Loucy (cell line): ENCODE measurements around the gene FOXO3.
"Not testable (repeated sequence)": the region's sequence is repeated elsewhere in the genome, so short reads cannot be mapped to it uniquely, and the experiment has no call there.

Experiments
- H2AFZ ChIP-seq: fragments of 200-600 bp; sonication (generic); 2 replicates; pipeline ENCODE4 v1.6.0; 2016; ENCODE audit warnings: antibody characterized with exemption, mild to moderate bottlenecking, low read length, moderate library complexity
- H3F3A ChIP-seq: fragments of 200-600 bp; 2 replicates; pipeline ENCODE4 v1.6.0; 2016; ENCODE audit warnings: antibody characterized with exemption, low read depth, mild to moderate bottlenecking
- H3K27me3 ChIP-seq: fragments of 200-600 bp; sonication (generic); 2 replicates; pipeline ENCODE4 v1.6.1; 2014; ENCODE audit warnings: low read length, mild to moderate bottlenecking; ENCODE audit not compliant: insufficient read depth, poor library complexity, severe bottlenecking
- H3K36me3 ChIP-seq: fragments of 200-600 bp; sonication (generic); 2 replicates; pipeline ENCODE4 v1.6.1; 2016; ENCODE audit warnings: low read length; ENCODE audit not compliant: insufficient read depth
- H3K4me1 ChIP-seq: fragments of 200-600 bp; sonication (generic); 2 replicates; pipeline ENCODE4 v1.5.1; 2014; ENCODE audit warnings: low read length, mild to moderate bottlenecking; ENCODE audit not compliant: insufficient read depth, poor library complexity, severe bottlenecking
- H3K4me2 ChIP-seq: fragments of 200-600 bp; sonication (generic); 2 replicates; pipeline ENCODE4 v1.6.0; 2014; ENCODE audit warnings: antibody characterized with exemption, low read length, low read depth, mild to moderate bottlenecking; ENCODE audit not compliant: poor library complexity, severe bottlenecking
- H3K4me3 ChIP-seq: fragments of 200-600 bp; sonication (generic); 2 replicates; pipeline ENCODE4 v1.5.1; 2014; ENCODE audit warnings: low read length, mild to moderate bottlenecking, mixed read lengths; ENCODE audit not compliant: poor library complexity, severe bottlenecking
- H3K79me2 ChIP-seq: fragments of 200-600 bp; sonication (generic); 2 replicates; pipeline ENCODE4 v1.6.1; 2014; ENCODE audit warnings: low read length; ENCODE audit not compliant: insufficient read depth
- H3K9ac ChIP-seq: fragments of 200-600 bp; sonication (generic); 2 replicates; pipeline ENCODE4 v1.6.0; 2014; ENCODE audit warnings: mild to moderate bottlenecking, low read depth, low read length, moderate library complexity; ENCODE audit not compliant: poor library complexity, severe bottlenecking
- H3K9me2 ChIP-seq: fragments of 200-600 bp; sonication (generic); replicated peaks from 2 replicates; pipeline ENCODE4 v1.6.1; 2016; ENCODE audit warnings: low read depth, low read length, mixed read lengths
- H3K9me3 ChIP-seq: fragments of 200-600 bp; sonication (generic); 2 replicates; pipeline ENCODE4 v1.6.1; 2014; ENCODE audit warnings: mild to moderate bottlenecking, antibody characterized with exemption, low read length, low read depth; ENCODE audit not compliant: insufficient read depth
- H4K20me1 ChIP-seq: fragments of 200-600 bp; sonication (generic); 2 replicates; pipeline ENCODE4 v1.6.0; 2014; ENCODE audit warnings: antibody characterized with exemption, low read length, mild to moderate bottlenecking; ENCODE audit not compliant: insufficient read depth, poor library complexity, severe bottlenecking
- CTCF ChIP-seq: fragments of 200-600 bp; sonication (generic); conservative IDR thresholded peaks from 2 replicates; pipeline ENCODE4 v1.5.1; 2014; ENCODE audit warnings: mild to moderate bottlenecking, antibody characterized with exemption, low read length
- EZH2phosphoT487 ChIP-seq: fragments of 200-600 bp; IDR thresholded peaks from 2 replicates; pipeline ENCODE4 v1.6.1; 2018; ENCODE audit warnings: antibody characterized with exemption, mild to moderate bottlenecking, moderate library complexity, borderline replicate concordance

The FOXO3 gene

GRCh38 chr6:108682383-108683119, 121.8 kb downstream of the FOXO3 start:
- H3K27me3 ChIP-seq, H3F3A ChIP-seq, H3K9ac ChIP-seq, H3K9me3 ChIP-seq, H3K4me2 ChIP-seq, H3K4me3 ChIP-seq, H3K9me2 ChIP-seq, H2AFZ ChIP-seq, H4K20me1 ChIP-seq: not testable (repeated sequence)
- H3K79me2 ChIP-seq: peaks cover 19% of the 10 kb centered on the region; the same call in 1 of the 2 replicates
- peaks cover 26% of the 10 kb centered on the region; the same call in 1 of the 2 replicates for H3K36me3 ChIP-seq
- H3K4me1 ChIP-seq: peaks cover 31% of the 10 kb centered on the region

DNA sequence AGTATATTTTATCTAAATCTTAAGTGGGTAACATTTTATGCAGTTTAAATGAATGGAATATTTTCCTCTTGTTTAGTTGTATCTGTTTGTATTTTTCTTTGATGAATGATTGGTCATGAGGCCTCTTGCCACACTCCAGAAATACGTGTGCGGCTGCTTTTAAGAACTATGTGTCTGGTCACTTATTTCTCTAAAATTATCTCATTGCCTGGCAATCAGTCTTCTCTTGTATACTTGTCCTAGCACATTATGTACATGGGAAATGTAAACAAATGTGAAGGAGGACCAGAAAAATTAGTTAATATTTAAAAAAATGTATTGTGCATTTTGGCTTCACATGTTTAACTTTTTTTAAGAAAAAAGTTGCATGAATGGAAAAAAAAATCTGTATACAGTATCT, 123.3 kb downstream of the FOXO3 start:
- not testable (repeated sequence) for H3K9me2 ChIP-seq, H2AFZ ChIP-seq, H3K27me3 ChIP-seq, H3K4me3 ChIP-seq, H3K9me3 ChIP-seq, H4K20me1 ChIP-seq, H3K9ac ChIP-seq, H3K4me2 ChIP-seq, H3F3A ChIP-seq
- peaks cover 26% of the 10 kb centered on the region for H3K4me1 ChIP-seq
- H3K79me2 ChIP-seq: peaks cover 11% of the 10 kb centered on the region; the same call in 1 of the 2 replicates
- peaks cover 26% of the 10 kb centered on the region; the same call in 1 of the 2 replicates for H3K36me3 ChIP-seq

- Histone ChIP-seq H3K9ac (peak overlapping the region; percentile 10), H3K9me3 (no peaks in the 10 kb centered on the region), H3F3A (no peaks in the 10 kb centered on the region), H3K4me2 (peak overlapping the region; percentile 62), H3K79me2 (peaks cover 4% of the 10 kb centered on the region; the same call in 1 of the 2 replicates), H4K20me1 (no peaks in the 10 kb centered on the region), H3K27me3 (no peaks in the 10 kb centered on the region), H3K4me1 (peaks cover 26% of the 10 kb centered on the region), H3K9me2 (no peaks in the 10 kb centered on the region), H3K4me3 (peak overlapping the region; percentile 27), H3K36me3 (peaks cover 18% of the 10 kb centered on the region; the same call in 1 of the 2 replicates), H2AFZ (no peak overlapping the region)
- no peak for TF ChIP-seq CTCF
- no peak for TF ChIP-seq EZH2phosphoT487
These were observed 124.1 kb downstream of the FOXO3 start for GRCh38 chr6:108684771-108685329.

DNA sequence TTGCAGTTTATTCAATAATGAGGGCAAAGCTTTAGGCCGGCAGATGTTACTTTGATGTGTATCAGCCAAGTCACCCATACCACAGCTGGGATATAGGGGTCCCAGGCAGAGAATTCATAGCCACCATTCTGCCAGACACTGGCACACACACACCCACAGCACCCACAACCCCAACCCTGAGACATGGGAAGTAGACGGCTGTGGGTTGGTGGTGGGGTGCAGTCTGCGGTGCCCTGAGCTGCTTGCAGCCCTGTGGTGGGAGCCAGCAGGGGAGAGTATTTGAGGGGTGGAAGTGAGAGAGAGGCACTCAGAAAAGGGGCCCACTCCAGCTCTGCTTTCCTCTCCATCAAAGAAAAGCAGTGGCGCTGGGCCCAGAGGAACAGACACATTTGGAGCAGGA, 125.3 kb downstream of the FOXO3 start:
- peaks cover 4% of the 10 kb centered on the region; the same call in 1 of the 2 replicates for H3K79me2 ChIP-seq
- H3K9me2 ChIP-seq: no peaks in the 10 kb centered on the region
- H3K27me3 ChIP-seq: no peaks in the 10 kb centered on the region
- peak overlapping the region; percentile 62 for H3K4me2 ChIP-seq
- no peak overlapping the region for H2AFZ ChIP-seq
- H4K20me1 ChIP-seq: no peaks in the 10 kb centered on the region
- H3F3A ChIP-seq: no peaks in the 10 kb centered on the region
- TF ChIP-seq CTCF (no peak), EZH2phosphoT487 (no peak)
- peak overlapping the region; percentile 27 for H3K4me3 ChIP-seq
- peaks cover 33% of the 10 kb centered on the region for H3K4me1 ChIP-seq
- H3K36me3 ChIP-seq: peaks cover 13% of the 10 kb centered on the region; the same call in 1 of the 2 replicates
- H3K9ac ChIP-seq: peak overlapping the region; percentile 10
- H3K9me3 ChIP-seq: no peaks in the 10 kb centered on the region
